Glutamatergic neuron (in vitro differentiated cells): ENCODE results near the gene ABHD18. TPM values are rescaled to one million over a fixed set of nuclear protein-coding genes. Genes with fewer than 3 reads are reported as not detected.
A peak's percentile ranks its signal among the peaks of the same experiment; 100 is the strongest.
"Not testable (repeated sequence)": the region's sequence is repeated elsewhere in the genome, so short reads cannot be mapped to it uniquely, and the experiment has no call there.

Experiments used
- DNase-seq: peaks from one replicate; pipeline ENCODE4 v3.0.0; 2022
- H3K27ac Mint-ChIP-seq: one replicate; pipeline ENCODE4 v1.8.0; 2020; ENCODE audit warnings: mild to moderate bottlenecking, mixed read lengths, inconsistent platforms; ENCODE audit not compliant: unreplicated experiment
- H3K27me3 Mint-ChIP-seq: one replicate; pipeline ENCODE4 v1.8.0; 2020; ENCODE audit warnings: mild to moderate bottlenecking, moderate library complexity, mixed read lengths, inconsistent platforms; ENCODE audit not compliant: unreplicated experiment
- H3K36me3 Mint-ChIP-seq: one replicate; pipeline ENCODE4 v1.8.0; 2020; ENCODE audit warnings: mild to moderate bottlenecking, mixed read lengths, inconsistent platforms; ENCODE audit not compliant: unreplicated experiment
- H3K4me1 Mint-ChIP-seq: one replicate; pipeline ENCODE4 v1.8.0; 2020; ENCODE audit warnings: mild to moderate bottlenecking, low read depth, mixed read lengths, inconsistent platforms; ENCODE audit not compliant: unreplicated experiment
- H3K4me3 Mint-ChIP-seq: one replicate; pipeline ENCODE4 v1.8.0; 2020; ENCODE audit warnings: mild to moderate bottlenecking, mixed read lengths, inconsistent platforms; ENCODE audit not compliant: unreplicated experiment
- H3K9me3 Mint-ChIP-seq: one replicate; pipeline ENCODE4 v1.8.0; 2020; ENCODE audit warnings: mild to moderate bottlenecking, moderate library complexity, mixed read lengths, inconsistent platforms; ENCODE audit not compliant: unreplicated experiment
- CTCF ChIP-seq: fragments of 200-600 bp; sonication (generic); IDR thresholded peaks from one replicate; pipeline ENCODE4 v1.5.0; 2021; ENCODE audit not compliant: partially characterized antibody, unreplicated experiment
- total RNA-seq: library from RNA; stranded (reverse); fragmentation: NEBNext Ultra II Directional; extraction: Animal tissue kit (Norgen Biotek cat#: 25700); gene quantifications from one replicate; pipeline ENCODE4 v1.2.1, GENCODE V29; 2021; ENCODE audit not compliant: unreplicated experiment

ABHD18 gene
- total RNA-seq, 1 donor from 2014 or later, result 9.7 TPM

DNA sequence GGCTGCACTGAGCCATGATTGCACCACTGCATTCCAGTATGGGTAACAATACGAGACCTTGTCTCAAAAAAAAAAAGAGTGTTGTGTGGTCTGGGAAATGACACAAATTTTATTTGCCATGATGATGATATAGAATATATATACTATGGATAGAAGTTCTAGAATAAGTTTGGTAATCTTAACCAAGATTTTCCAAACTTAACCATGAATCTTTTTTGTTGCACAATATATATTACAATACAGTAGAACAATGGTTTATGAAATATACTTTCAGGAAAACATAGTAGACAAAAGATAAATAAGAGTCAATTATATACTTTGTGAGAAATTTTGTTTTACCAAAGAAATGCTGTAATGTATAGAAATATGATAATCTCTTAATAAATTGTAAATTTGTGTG is 35.0 kb upstream of the ABHD18 start:
- Mint-ChIP-seq H3K27me3 (no peaks in the 10 kb centered on the region), H3K27ac (no peak overlapping the region), H3K9me3 (peaks cover 1% of the 10 kb centered on the region), H3K4me3 (no peak overlapping the region), H3K4me1 (no peaks in the 10 kb centered on the region), H3K36me3 (no peaks in the 10 kb centered on the region)
- no peak for DNase-seq
- TF ChIP-seq CTCF, result no peak

GRCh38 chr4:127931836-127932235 is 33.4 kb upstream of the ABHD18 start:
- H3K27ac Mint-ChIP-seq, DNase-seq, H3K36me3 Mint-ChIP-seq, H3K4me1 Mint-ChIP-seq, H3K9me3 Mint-ChIP-seq, H3K4me3 Mint-ChIP-seq, H3K27me3 Mint-ChIP-seq: not testable (repeated sequence)

GRCh38 chr4:127936974-127937373 is 28.2 kb upstream of the ABHD18 start:
- Mint-ChIP-seq H3K27ac (no peak overlapping the region), H3K36me3 (no peaks in the 10 kb centered on the region), H3K9me3 (no peaks in the 10 kb centered on the region), H3K4me1 (no peaks in the 10 kb centered on the region), H3K4me3 (no peak overlapping the region), H3K27me3 (peaks cover 1% of the 10 kb centered on the region)
- TF ChIP-seq CTCF, result no peak
- DNase-seq, result no peak

- no peak for TF ChIP-seq CTCF
- Mint-ChIP-seq H3K27me3 (no peaks in the 10 kb centered on the region), H3K36me3 (no peaks in the 10 kb centered on the region), H3K27ac (no peak overlapping the region), H3K9me3 (no peaks in the 10 kb centered on the region), H3K4me3 (no peak overlapping the region), H3K4me1 (no peaks in the 10 kb centered on the region)
- no peak for DNase-seq
Observed at GRCh38 chr4:127957105-127957504, 8.1 kb upstream of the ABHD18 start.

- DNase-seq, result no peak
Observed at GRCh38 chr4:127959794-127960193, 5.4 kb upstream of the ABHD18 start.

GRCh38 chr4:127963633-127964398 is 1.4 kb upstream of the ABHD18 start:
- not testable (repeated sequence) for H3K4me1 Mint-ChIP-seq, DNase-seq, H3K27ac Mint-ChIP-seq, H3K9me3 Mint-ChIP-seq, H3K27me3 Mint-ChIP-seq, H3K36me3 Mint-ChIP-seq
- H3K4me3 Mint-ChIP-seq, result peak overlapping the region; percentile 84

More at GRCh38 chr4:127959794-127960193, 5.4 kb upstream of the ABHD18 start:
- H3K9me3 Mint-ChIP-seq, result no peaks in the 10 kb centered on the region
- no peak overlapping the region for H3K27ac Mint-ChIP-seq
- TF ChIP-seq CTCF, result no peak
- no peaks in the 10 kb centered on the region for H3K4me1 Mint-ChIP-seq
- H3K36me3 Mint-ChIP-seq, result no peaks in the 10 kb centered on the region
- H3K27me3 Mint-ChIP-seq, result no peaks in the 10 kb centered on the region
- H3K4me3 Mint-ChIP-seq, result no peak overlapping the region

DNA sequence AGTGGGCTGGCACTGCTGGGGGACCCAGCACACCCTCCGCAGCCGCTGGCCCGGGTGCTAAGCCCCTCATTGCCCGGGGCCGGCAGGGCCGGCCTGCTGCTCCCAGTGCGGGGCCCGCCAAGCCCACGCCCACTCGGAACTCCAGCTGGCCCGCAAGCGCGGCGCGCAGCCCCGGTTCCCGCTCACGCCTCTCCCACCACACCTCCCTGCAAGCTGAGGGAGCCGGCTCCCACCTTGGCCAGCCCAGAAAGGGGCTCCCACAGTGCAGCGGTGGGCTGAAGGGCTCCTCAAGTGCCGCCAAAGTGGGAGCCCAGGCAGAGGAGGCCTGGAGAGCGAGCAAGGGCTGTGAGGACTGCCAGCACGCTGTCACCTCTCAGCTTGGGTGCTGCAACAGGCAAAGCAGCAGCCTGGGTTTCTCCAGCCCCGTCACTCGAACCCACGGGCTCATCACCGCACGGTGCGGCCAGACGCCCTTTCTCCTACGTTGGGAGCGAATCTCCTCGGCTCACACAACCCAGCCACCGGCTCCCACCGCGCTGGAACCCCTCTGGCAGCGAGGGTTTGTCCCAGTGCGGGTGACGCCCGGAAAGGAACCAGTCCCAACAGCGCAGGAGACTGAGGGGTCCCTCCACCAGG is 662 bp upstream of the ABHD18 start:
- H3K4me3 Mint-ChIP-seq, result peak overlapping the region; percentile 90
- not testable (repeated sequence) for H3K27me3 Mint-ChIP-seq, DNase-seq, H3K4me1 Mint-ChIP-seq, H3K9me3 Mint-ChIP-seq, H3K36me3 Mint-ChIP-seq
- H3K27ac Mint-ChIP-seq, result peak overlapping the region; percentile 90
